ENCODE data around the gene CARD14. TPM values are rescaled to one million over a fixed set of nuclear protein-coding genes. Genes with fewer than 3 reads are reported as not detected.

The CARD14 gene
- polyA plus RNA-seq, 1 donor (not counting 4 experiments of a cell fraction or from before 2014, with no cell fraction given), result 0.49 TPM

GRCh38 chr17:80142929-80143328, 26.9 kb upstream of the CARD14 start:
- H4K20me1 ChIP-seq (ENCODE audit: control insufficient read depth, extremely low read depth, insufficient read depth, low read length), result peaks cover 16% of the 10 kb centered on the region
- no peak for TF ChIP-seq EZH2 (IDR thresholded peaks at IDR 0.05; ENCODE audit: low read length)
- TF ChIP-seq CTCF (optimal IDR thresholded peaks at IDR 0.05 in 1 of 3, IDR thresholded peaks at IDR 0.05 in 1 of 3, conservative IDR thresholded peaks at IDR 0.05 in 1 of 3; ENCODE audit: extremely low read depth in 1 of 3, insufficient read depth in 2 of 3, low read length in 3 of 3), result no peak
- no peak overlapping the region for H2AFZ ChIP-seq (ENCODE audit: control insufficient read depth, low read length)
- no peak overlapping the region for H3K4me3 ChIP-seq (ENCODE audit: control insufficient read depth in 2 of 3, extremely low read depth in 1 of 3, insufficient read depth in 2 of 3, low read depth in 1 of 3, low read length in 3 of 3)
- no peak overlapping the region for H3K27ac ChIP-seq (ENCODE audit: control insufficient read depth, insufficient read depth, low read length)
- peaks cover 53% of the 10 kb centered on the region for H3K79me2 ChIP-seq (ENCODE audit: control insufficient read depth, insufficient read depth, low read length)
- dilution Hi-C loops (cut with MboI; ENCODE audit: extremely low pct_ligation_motif_present, low sequenced_read_pairs), result no loop called here
- no peaks in the 10 kb centered on the region for H3K9me3 ChIP-seq (ENCODE audit: control insufficient read depth, low read depth, low read length)
- peaks cover 16% of the 10 kb centered on the region for H3K4me1 ChIP-seq (ENCODE audit: control insufficient read depth, extremely low read depth, insufficient read depth, low read length)
- FAIRE-seq (no peak), DNase-seq (ENCODE audit: low read depth, low spot score) (no peak)
- H3K27me3 ChIP-seq (ENCODE audit: control insufficient read depth, extremely low read depth, insufficient read depth, low read length), result no peaks in the 10 kb centered on the region
- no peak overlapping the region for H3K9ac ChIP-seq (ENCODE audit: control insufficient read depth, extremely low read depth, insufficient read depth, low read length)
- no peaks in the 10 kb centered on the region for H3K9me1 ChIP-seq (ENCODE audit: control insufficient read depth, extremely low read depth, insufficient read depth, low read length)
- no peak overlapping the region for H3K4me2 ChIP-seq (ENCODE audit: control insufficient read depth, extremely low read depth, insufficient read depth, low read depth, low read length)
- peaks cover 29 to 42% of the 10 kb centered on the region in 2 experiments for H3K36me3 ChIP-seq (ENCODE audit: control insufficient read depth in 2 of 2, extremely low read depth in 1 of 2, insufficient read depth in 2 of 2, low read length in 2 of 2)

GRCh38 chr17:80145076-80146075, 24.5 kb upstream of the CARD14 start:
- no peak overlapping the region for H2AFZ ChIP-seq (ENCODE audit: control insufficient read depth, low read length)
- H4K20me1 ChIP-seq (ENCODE audit: control insufficient read depth, extremely low read depth, insufficient read depth, low read length), result peaks cover 16% of the 10 kb centered on the region
- H3K4me3 ChIP-seq (ENCODE audit: control insufficient read depth in 2 of 3, extremely low read depth in 1 of 3, insufficient read depth in 2 of 3, low read depth in 1 of 3, low read length in 3 of 3), result peak overlapping the region; percentile 80 to 93 (median 90)
- H3K4me1 ChIP-seq (ENCODE audit: control insufficient read depth, extremely low read depth, insufficient read depth, low read length), result peaks cover 21% of the 10 kb centered on the region
- H3K27me3 ChIP-seq (ENCODE audit: control insufficient read depth, extremely low read depth, insufficient read depth, low read length), result no peaks in the 10 kb centered on the region
- FAIRE-seq (no peak), DNase-seq (ENCODE audit: low read depth, low spot score) (no peak)
- H3K27ac ChIP-seq (ENCODE audit: control insufficient read depth, insufficient read depth, low read length), result peak overlapping the region; percentile 82
- peak overlapping the region; percentile 99 for H3K4me2 ChIP-seq (ENCODE audit: control insufficient read depth, extremely low read depth, insufficient read depth, low read depth, low read length)
- H3K9me1 ChIP-seq (ENCODE audit: control insufficient read depth, extremely low read depth, insufficient read depth, low read length), result no peaks in the 10 kb centered on the region
- TF ChIP-seq EZH2 (IDR thresholded peaks at IDR 0.05; ENCODE audit: low read length) (no peak), CTCF (optimal IDR thresholded peaks at IDR 0.05 in 1 of 3, IDR thresholded peaks at IDR 0.05 in 1 of 3, conservative IDR thresholded peaks at IDR 0.05 in 1 of 3; ENCODE audit: extremely low read depth in 1 of 3, insufficient read depth in 2 of 3, low read length in 3 of 3) (no peak)
- no peaks in the 10 kb centered on the region for H3K9me3 ChIP-seq (ENCODE audit: control insufficient read depth, low read depth, low read length)
- H3K36me3 ChIP-seq (ENCODE audit: control insufficient read depth in 2 of 2, extremely low read depth in 1 of 2, insufficient read depth in 2 of 2, low read length in 2 of 2), result peaks cover 12 to 24% of the 10 kb centered on the region in 2 experiments
- H3K9ac ChIP-seq (ENCODE audit: control insufficient read depth, extremely low read depth, insufficient read depth, low read length), result peak overlapping the region; percentile 95
- dilution Hi-C loops (cut with MboI; ENCODE audit: extremely low pct_ligation_motif_present, low sequenced_read_pairs), result no loop called here
- peaks cover 57% of the 10 kb centered on the region for H3K79me2 ChIP-seq (ENCODE audit: control insufficient read depth, insufficient read depth, low read length)

All from keratinocyte (primary cell).